Measurements from ENCODE around the gene GLIPR1L1. TPM values are rescaled to one million over a fixed set of nuclear protein-coding genes. Genes with fewer than 3 reads are reported as not detected.

The GLIPR1L1 gene
- total and polyA plus RNA-seq, 2 experiments from 2014 or later: 4.4 TPM; not detected in 1

- TF ChIP-seq ETS1 (IDR thresholded peaks at IDR 0.05) (no peak), ZNF114 (CRISPR knock-in tag; IDR thresholded peaks at IDR 0.05) (no peak)
These were observed 23.1 kb upstream of the GLIPR1L1 start (continued) for GRCh38 chr12:75311369-75311768.

- no peaks in the 10 kb centered on the region for H3K27me3 ChIP-seq (ENCODE audit: insufficient read depth)
- H3K4me3 ChIP-seq: no peak overlapping the region
- no peak overlapping the region for H3K27ac ChIP-seq (ENCODE audit: low read depth)
- no peak overlapping the region for H2AFZ ChIP-seq
- no peak overlapping the region for H3K4me2 ChIP-seq
- H3F3A ChIP-seq (replicated peaks; ENCODE audit: low read depth): no peaks in the 10 kb centered on the region
- no peaks in the 10 kb centered on the region for H3K27me3 Mint-ChIP-seq (ENCODE audit: insufficient read depth, low read depth, poor library complexity)
- H3K36me3 Mint-ChIP-seq (ENCODE audit: low read depth): no peaks in the 10 kb centered on the region
- H3K36me3 ChIP-seq (ENCODE audit: insufficient read depth): no peaks in the 10 kb centered on the region
- H3K27ac Mint-ChIP-seq: no peak overlapping the region
- no peak overlapping the region for H3K4me3 Mint-ChIP-seq
- no peaks in the 10 kb centered on the region for H3K79me2 ChIP-seq (replicated peaks; ENCODE audit: insufficient read depth)
- H3K9me2 ChIP-seq (ENCODE audit: insufficient read depth): peaks cover 2% of the 10 kb centered on the region
- no peaks in the 10 kb centered on the region for H4K20me1 ChIP-seq (replicated peaks; ENCODE audit: insufficient read depth)
- peaks cover 3% of the 10 kb centered on the region; the same call in 1 of the 3 replicates for H3K4me1 Mint-ChIP-seq
- DNase-seq (ENCODE audit: low spot score) (no peak), ATAC-seq (no peak)
- no peaks in the 10 kb centered on the region for H3K9me3 Mint-ChIP-seq
- no peaks in the 10 kb centered on the region for H3K4me1 ChIP-seq (ENCODE audit: insufficient read depth)
- TF ChIP-seq REST (IDR thresholded peaks at IDR 0.05; ENCODE audit: unreplicated experiment) (no peak), CREB1 (CRISPR knock-in tag; IDR thresholded peaks at IDR 0.05; ENCODE audit: low read depth) (no peak), NANOG (IDR thresholded peaks at IDR 0.05; ENCODE audit: borderline replicate concordance) (no peak), EZH2phosphoT487 (IDR thresholded peaks at IDR 0.05; ENCODE audit: unreplicated experiment) (no peak), ZNF331 (CRISPR knock-in tag; IDR thresholded peaks at IDR 0.05; ENCODE audit: low read depth) (no peak), CTCF (conservative IDR thresholded peaks at IDR 0.05; ENCODE audit: low read depth in 2 of 2) (no peak), ZNF114 (CRISPR knock-in tag; IDR thresholded peaks at IDR 0.05) (no peak), STAT1 (IDR thresholded peaks at IDR 0.05; ENCODE audit: unreplicated experiment) (no peak), ZNF462 (CRISPR knock-in tag; IDR thresholded peaks at IDR 0.05) (no peak), JUNB (IDR thresholded peaks at IDR 0.05; ENCODE audit: unreplicated experiment) (no peak), POLR2AphosphoS5 (IDR thresholded peaks at IDR 0.05; ENCODE audit: low read depth) (no peak), ETS1 (IDR thresholded peaks at IDR 0.05) (no peak)
These were observed 19.0 kb upstream of the GLIPR1L1 start for GRCh38 chr12:75315518-75315917.
